SK-N-SH treated with all-trans-retinoic acid at 6 μM for 48 hours (cell line): ENCODE measurements around the gene CYLD.

Experiments used
- ATAC-seq: fragments of 200-7000 bp; cut with Tn5 transposase; 3 replicates; pipeline ENCODE4 v1.9.1; 2020; ENCODE audit warnings: mild to moderate bottlenecking, moderate library complexity
- ARNTL ChIP-seq: fragments of 450-650 bp; formaldehyde crosslinking; IDR thresholded peaks from 2 replicates; pipeline ENCODE4 v1.5.0; 2020; ENCODE audit warnings: low read depth, mild to moderate bottlenecking, moderate library complexity, borderline replicate concordance
- BACH2 ChIP-seq: fragments of 250-450 bp; sonication (Bioruptor Pico); IDR thresholded peaks from 2 replicates; pipeline ENCODE4 v1.9.0; 2021; ENCODE audit warnings: mild to moderate bottlenecking, borderline replicate concordance
- CREB5 ChIP-seq: fragments of 250-450 bp; sonication (Bioruptor Pico); IDR thresholded peaks from 2 replicates; pipeline ENCODE4 v1.5.1; 2020; ENCODE audit warnings: low read depth, mild to moderate bottlenecking, moderate library complexity
- CSDC2 ChIP-seq: fragments of 250-450 bp; sonication (Bioruptor Pico); IDR thresholded peaks from 2 replicates; pipeline ENCODE4 v1.5.0; 2020; ENCODE audit warnings: mild to moderate bottlenecking, moderate library complexity
- CSRNP3 ChIP-seq: fragments of 250-450 bp; sonication (Bioruptor Pico); IDR thresholded peaks from 2 replicates; pipeline ENCODE4 v1.5.1; 2021; ENCODE audit warnings: mild to moderate bottlenecking, moderate library complexity
- ESRRG ChIP-seq: fragments of 250-450 bp; sonication (Bioruptor Pico); IDR thresholded peaks from 2 replicates; pipeline ENCODE4 v1.6.1; 2021; ENCODE audit warnings: mild to moderate bottlenecking
- PPARA ChIP-seq: fragments of 250-450 bp; sonication (Bioruptor Pico); IDR thresholded peaks from 2 replicates; pipeline ENCODE4 v1.5.0; 2020; ENCODE audit warnings: mild to moderate bottlenecking, borderline replicate concordance
- RARB ChIP-seq: fragments of 250-450 bp; sonication (Bioruptor Pico); IDR thresholded peaks from 2 replicates; pipeline ENCODE4 v1.8.0; 2021; ENCODE audit warnings: mild to moderate bottlenecking, moderate library complexity
- SNAI2 ChIP-seq: fragments of 250-450 bp; sonication (Bioruptor Pico); IDR thresholded peaks from 2 replicates; pipeline ENCODE4 v1.5.0; 2020; ENCODE audit warnings: mild to moderate bottlenecking, moderate library complexity
- TCF4 ChIP-seq: fragments of 250-450 bp; sonication (Bioruptor Pico); IDR thresholded peaks from 2 replicates; pipeline ENCODE4 v1.8.0; 2021; ENCODE audit warnings: mild to moderate bottlenecking, moderate library complexity, borderline replicate concordance
- TSHZ2 ChIP-seq: fragments of 250-450 bp; sonication (Bioruptor Pico); IDR thresholded peaks from 2 replicates; pipeline ENCODE4 v1.5.0; 2020; ENCODE audit warnings: mild to moderate bottlenecking, moderate library complexity
- ZC3H10 ChIP-seq: fragments of 250-450 bp; sonication (Bioruptor Pico); IDR thresholded peaks from 2 replicates; pipeline ENCODE4 v1.5.1; 2021; ENCODE audit warnings: mild to moderate bottlenecking, moderate library complexity
- ZFP3 ChIP-seq: fragments of 250-450 bp; sonication (Bioruptor Pico); IDR thresholded peaks from 2 replicates; pipeline ENCODE4 v1.5.0; 2020; ENCODE audit warnings: mild to moderate bottlenecking, moderate library complexity
- ZFP30 ChIP-seq: fragments of 450-650 bp; formaldehyde crosslinking; IDR thresholded peaks from 2 replicates; pipeline ENCODE4 v1.5.0; 2022; ENCODE audit warnings: mild to moderate bottlenecking, moderate library complexity
- ZNF565 ChIP-seq: fragments of 450-650 bp; formaldehyde crosslinking; conservative IDR thresholded peaks from 2 replicates; pipeline ENCODE4 v1.5.0; 2020; ENCODE audit warnings: low read depth, mild to moderate bottlenecking, moderate library complexity
- ZNF70 ChIP-seq: fragments of 450-650 bp; formaldehyde crosslinking; IDR thresholded peaks from 2 replicates; pipeline ENCODE4 v1.5.0; 2020; ENCODE audit warnings: mild to moderate bottlenecking, moderate library complexity
- ZNF8 ChIP-seq: fragments of 450-650 bp; formaldehyde crosslinking; IDR thresholded peaks from 2 replicates; pipeline ENCODE4 v1.5.0; 2020; ENCODE audit warnings: mild to moderate bottlenecking, moderate library complexity
- TF ChIP-seq, protein P1 (sequence below): fragments of 250-450 bp; sonication (Bioruptor Pico); IDR thresholded peaks from 2 replicates; pipeline ENCODE4 v1.8.0; 2021; ENCODE audit warnings: low read depth, mild to moderate bottlenecking, moderate library complexity, borderline replicate concordance

CYLD gene

GRCh38 chr16:50699326-50700159 is 42.3 kb upstream of the CYLD start:
- TF ChIP-seq TSHZ2 (CRISPR knock-in tag) = no peak
- TF ChIP-seq ZNF70 (CRISPR knock-in tag) = no peak
- TF ChIP-seq TCF4 (CRISPR knock-in tag) = no peak
- no peak for TF ChIP-seq ARNTL (CRISPR knock-in tag)
- no peak for ATAC-seq

GRCh38 chr16:50702725-50703124 is 39.2 kb upstream of the CYLD start:
- TF ChIP-seq ZNF70 (CRISPR knock-in tag) = no peak
- no peak for TF ChIP-seq ESRRG (CRISPR knock-in tag)
- TF ChIP-seq ZFP3 (CRISPR knock-in tag) = no peak
- no peak for TF ChIP-seq TCF4 (CRISPR knock-in tag)
- no peak for TF ChIP-seq ZNF565
- TF ChIP-seq RARB (CRISPR knock-in tag) = no peak
- no peak for TF ChIP-seq CREB5
- TF ChIP-seq BACH2 (CRISPR knock-in tag) = no peak
- no peak for TF ChIP-seq ZNF8
- TF ChIP-seq PPARA (CRISPR knock-in tag) = no peak
- no peak for TF ChIP-seq CSRNP3 (CRISPR knock-in tag)
- no peak for TF ChIP-seq ZC3H10 (CRISPR knock-in tag)
- TF ChIP-seq TSHZ2 (CRISPR knock-in tag) = no peak
- TF ChIP-seq, protein P1, sequence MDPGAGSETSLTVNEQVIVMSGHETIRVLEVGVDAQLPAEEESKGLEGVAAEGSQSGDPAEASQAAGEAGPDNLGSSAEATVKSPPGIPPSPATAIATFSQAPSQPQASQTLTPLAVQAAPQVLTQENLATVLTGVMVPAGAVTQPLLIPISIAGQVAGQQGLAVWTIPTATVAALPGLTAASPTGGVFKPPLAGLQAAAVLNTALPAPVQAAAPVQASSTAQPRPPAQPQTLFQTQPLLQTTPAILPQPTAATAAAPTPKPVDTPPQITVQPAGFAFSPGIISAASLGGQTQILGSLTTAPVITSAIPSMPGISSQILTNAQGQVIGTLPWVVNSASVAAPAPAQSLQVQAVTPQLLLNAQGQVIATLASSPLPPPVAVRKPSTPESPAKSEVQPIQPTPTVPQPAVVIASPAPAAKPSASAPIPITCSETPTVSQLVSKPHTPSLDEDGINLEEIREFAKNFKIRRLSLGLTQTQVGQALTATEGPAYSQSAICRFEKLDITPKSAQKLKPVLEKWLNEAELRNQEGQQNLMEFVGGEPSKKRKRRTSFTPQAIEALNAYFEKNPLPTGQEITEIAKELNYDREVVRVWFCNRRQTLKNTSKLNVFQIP (CRISPR knock-in tag) = no peak
- TF ChIP-seq SNAI2 = no peak
- no peak for TF ChIP-seq CSDC2 (CRISPR knock-in tag)
- no peak for ATAC-seq

GRCh38 chr16:50704245-50704644 is 37.6 kb upstream of the CYLD start:
- no peak for ATAC-seq
- no peak for TF ChIP-seq PPARA (CRISPR knock-in tag)
- no peak for TF ChIP-seq BACH2 (CRISPR knock-in tag)
- no peak for TF ChIP-seq ZFP30 (CRISPR knock-in tag)
- TF ChIP-seq ZNF565 = no peak
- no peak for TF ChIP-seq ZFP3 (CRISPR knock-in tag)
- TF ChIP-seq, protein P1 (CRISPR knock-in tag) = no peak
- no peak for TF ChIP-seq ESRRG (CRISPR knock-in tag)
- TF ChIP-seq, all 23 proteins: peak for 0
